H9 (cell line): ENCODE measurements around the gene SDK1. TPM values are rescaled to one million over a fixed set of nuclear protein-coding genes. Genes with fewer than 3 reads are reported as not detected.

Experiments used
- DNase-seq: peaks from one replicate; pipeline ENCODE4 v3.0.0-alpha.2; 2017
- H2AFZ ChIP-seq: one replicate; pipeline ENCODE4 v1.6.1; 2013; ENCODE audit warnings: mild to moderate bottlenecking, low read length, control low read depth, moderate library complexity
- H2AK5ac ChIP-seq: 2 replicates; pipeline ENCODE4 v1.6.1; 2013; ENCODE audit warnings: low read length, control low read depth, mixed read lengths; ENCODE audit not compliant: insufficient read length
- H2BK120ac ChIP-seq: one replicate; pipeline ENCODE4 v1.6.1; 2013; ENCODE audit warnings: low read depth, mild to moderate bottlenecking, low read length, control low read depth, inconsistent platforms; ENCODE audit not compliant: poor library complexity, severe bottlenecking
- H2BK12ac ChIP-seq: 2 replicates; pipeline ENCODE4 v1.6.1; 2013; ENCODE audit warnings: low read length, control low read depth, mixed read lengths, low read depth; ENCODE audit not compliant: insufficient read length
- H2BK15ac ChIP-seq: 2 replicates; pipeline ENCODE4 v1.6.1; 2013; ENCODE audit warnings: low read depth, low read length, control low read depth
- H2BK20ac ChIP-seq: one replicate; pipeline ENCODE4 v1.6.1; 2013; ENCODE audit warnings: low read depth, mild to moderate bottlenecking, low read length, control low read depth, inconsistent platforms; ENCODE audit not compliant: poor library complexity, severe bottlenecking
- H2BK5ac ChIP-seq: 2 replicates; pipeline ENCODE4 v1.6.1; 2013; ENCODE audit warnings: low read length, control low read depth, mixed read lengths; ENCODE audit not compliant: insufficient read length
- H3K14ac ChIP-seq: 2 replicates; pipeline ENCODE4 v1.6.1; 2013; ENCODE audit warnings: low read length, control low read depth; ENCODE audit not compliant: insufficient read depth
- H3K18ac ChIP-seq: 2 replicates; pipeline ENCODE4 v1.6.1; 2013; ENCODE audit warnings: low read depth, mild to moderate bottlenecking, mixed read lengths, low read length, control low read depth; ENCODE audit not compliant: insufficient read length
- H3K23ac ChIP-seq: 2 replicates; pipeline ENCODE4 v1.6.1; 2013; ENCODE audit warnings: low read length, control low read depth, mixed read lengths, low read depth; ENCODE audit not compliant: insufficient read length
- H3K23me2 ChIP-seq: 2 replicates; pipeline ENCODE4 v1.6.1; 2013; ENCODE audit warnings: low read depth, mild to moderate bottlenecking, mixed read lengths, low read length, control low read depth; ENCODE audit not compliant: insufficient read length, poor library complexity, severe bottlenecking
- H3K27ac ChIP-seq: 2 replicates; pipeline ENCODE4 v1.5.1; 2013; ENCODE audit warnings: low read length, control low read depth, mixed read lengths, low read depth; ENCODE audit not compliant: insufficient read length
- H3K27me3 ChIP-seq: 2 replicates; pipeline ENCODE4 v1.6.1; 2013; ENCODE audit warnings: low read length, control low read depth, inconsistent platforms; ENCODE audit not compliant: insufficient read depth
- H3K4ac ChIP-seq: 2 replicates; pipeline ENCODE4 v1.6.1; 2013; ENCODE audit warnings: low read depth, mild to moderate bottlenecking, control low read depth, inconsistent platforms, low read length, moderate library complexity
- H3K4me1 ChIP-seq: 2 replicates; pipeline ENCODE4 v1.6.1; 2013; ENCODE audit warnings: low read length, control low read depth, inconsistent platforms; ENCODE audit not compliant: insufficient read depth
- H3K4me2 ChIP-seq: 2 replicates; pipeline ENCODE4 v1.6.1; 2013; ENCODE audit warnings: low read length, control low read depth, mixed read lengths; ENCODE audit not compliant: insufficient read length, insufficient read depth
- H3K56ac ChIP-seq: 2 replicates; pipeline ENCODE4 v1.6.1; 2013; ENCODE audit warnings: low read depth, mild to moderate bottlenecking, mixed read lengths, low read length, control low read depth; ENCODE audit not compliant: insufficient read length
- H3K79me1 ChIP-seq: 2 replicates; pipeline ENCODE4 v1.6.1; 2013; ENCODE audit warnings: low read depth, mild to moderate bottlenecking, moderate library complexity, low read length, control low read depth, inconsistent platforms; ENCODE audit not compliant: insufficient read depth, poor library complexity, severe bottlenecking
- H3K79me2 ChIP-seq: 2 replicates; pipeline ENCODE4 v1.6.1; 2013; ENCODE audit warnings: low read length, control low read depth, inconsistent platforms; ENCODE audit not compliant: insufficient read depth
- H3K9ac ChIP-seq: 2 replicates; pipeline ENCODE4 v1.6.1; 2013; ENCODE audit warnings: low read length, control low read depth, mixed read lengths; ENCODE audit not compliant: insufficient read length; ENCODE audit errors: extremely low read depth
- H3K9me3 ChIP-seq: one replicate; pipeline ENCODE4 v1.6.1; 2013; ENCODE audit warnings: low read depth, low read length, inconsistent platforms; ENCODE audit not compliant: control insufficient read depth
- H3T11ph ChIP-seq: one replicate; pipeline ENCODE4 v1.6.1; 2013; ENCODE audit warnings: mild to moderate bottlenecking, low read length, control low read depth, inconsistent platforms
- H4K20me1 ChIP-seq: one replicate; pipeline ENCODE4 v1.6.1; 2013; ENCODE audit not compliant: control insufficient read depth, insufficient read length, insufficient read depth
- H4K5ac ChIP-seq: 2 replicates; pipeline ENCODE4 v1.6.1; 2013; ENCODE audit warnings: low read depth, mild to moderate bottlenecking, mixed read lengths, low read length, control low read depth; ENCODE audit not compliant: insufficient read length
- H4K8ac ChIP-seq: replicated peaks from 2 replicates; pipeline ENCODE4 v1.6.1; 2013; ENCODE audit warnings: low read length, control low read depth, mixed read lengths, low read depth; ENCODE audit not compliant: insufficient read length
- H4K91ac ChIP-seq: 2 replicates; pipeline ENCODE4 v1.6.1; 2013; ENCODE audit warnings: low read depth, mild to moderate bottlenecking, moderate library complexity, mixed read lengths, low read length, control low read depth; ENCODE audit not compliant: insufficient read length
- H3K27ac Mint-ChIP-seq, 3 experiments: 2 replicates in 2 of 3; 3 replicates in 1 of 3; pipeline ENCODE4 v1.8.0; 2020 to 2021; ENCODE audit warnings: mixed read lengths in 3 of 3, mild to moderate bottlenecking in 1 of 3, moderate library complexity in 1 of 3
- H3K27me3 Mint-ChIP-seq: 2 replicates; pipeline ENCODE4 v1.8.0; 2021; ENCODE audit warnings: low read depth, mild to moderate bottlenecking, moderate library complexity, mixed read lengths
- H3K36me3 Mint-ChIP-seq, 3 experiments: 2 replicates in 2 of 3; 3 replicates in 1 of 3; pipeline ENCODE4 v1.8.0; 2020 to 2021; ENCODE audit warnings: low read depth in 3 of 3, mixed read lengths in 3 of 3; ENCODE audit not compliant: insufficient read depth in 1 of 3
- H3K4me1 Mint-ChIP-seq, 2 experiments: 2 replicates each; pipeline ENCODE4 v1.8.0; 2020; ENCODE audit warnings: mixed read lengths in 2 of 2
- H3K4me3 Mint-ChIP-seq, 2 experiments: 2 replicates in 1 of 2; 3 replicates in 1 of 2; pipeline ENCODE4 v1.8.0; 2020 to 2021; ENCODE audit warnings: mild to moderate bottlenecking in 2 of 2, mixed read lengths in 2 of 2, moderate library complexity in 1 of 2
- H3K9me3 Mint-ChIP-seq, 2 experiments: 2 replicates in 1 of 2; 3 replicates in 1 of 2; pipeline ENCODE4 v1.8.0; 2020; ENCODE audit warnings: mild to moderate bottlenecking in 2 of 2, mixed read lengths in 2 of 2, moderate library complexity in 1 of 2
- WGBS: extraction: QIAGEN DNeasy Blood & Tissue Kit; methylation state at CpG from one replicate; pipeline ENCODE4 v1.1.7; 2013; ENCODE audit warnings: missing lambda C conversion rate, low lambda C conversion rate, mixed read lengths; ENCODE audit not compliant: insufficient read length; ENCODE audit errors: extremely low coverage; 5-methylcytosine and 5-hydroxymethylcytosine counted together
- total RNA-seq: library from RNA; stranded (reverse); gene quantifications from 2 replicates; pipeline ENCODE4 v1.2.1, GENCODE V29; 2021
- TF ChIP-seq, protein P1 (sequence below): fragments of 200-600 bp; sonication (generic); conservative IDR thresholded peaks from 3 replicates; pipeline ENCODE4 v1.8.0; 2021; ENCODE audit warnings: antibody characterized with exemption, mild to moderate bottlenecking

Gene SDK1
- total RNA-seq, 1 experiment from 2014 or later: 8.7 TPM

- WGBS: no CpG with 5 or more reads among the region's 27 CpGs
- Histone ChIP-seq H3K79me1 (no peaks in the 10 kb centered on the region), H2BK15ac (no peak overlapping the region), H3K27me3 (no peaks in the 10 kb centered on the region), H3K4me2 (no peak overlapping the region), H3K9me3 (no peaks in the 10 kb centered on the region), H2BK20ac (no peak overlapping the region), H4K20me1 (no peaks in the 10 kb centered on the region), H3K27ac (no peak overlapping the region), H2BK120ac (no peak overlapping the region), H2AFZ (no peak overlapping the region), H2AK5ac (no peak overlapping the region), H3K79me2 (no peaks in the 10 kb centered on the region), H2BK12ac (no peak overlapping the region), H3K4ac (no peak overlapping the region; the same call in 1 of the 2 replicates), H4K8ac (no peak overlapping the region), H3K4me1 (no peaks in the 10 kb centered on the region), H3K23ac (no peak overlapping the region), H3T11ph (no peak overlapping the region), H3K23me2 (no peaks in the 10 kb centered on the region), H4K5ac (no peak overlapping the region), H3K14ac (no peak overlapping the region; the same call in 1 of the 2 replicates), H3K18ac (no peak overlapping the region), H3K56ac (no peak overlapping the region), H3K9ac (no peak overlapping the region), H2BK5ac (no peak overlapping the region), H4K91ac (no peak overlapping the region)
- Mint-ChIP-seq H3K4me3 (no peak overlapping the region), H3K27me3 (peaks cover 2% of the 10 kb centered on the region; the same call in 1 of the 2 replicates), H3K27ac (no peak overlapping the region), H3K9me3 (no peaks in the 10 kb centered on the region), H3K4me1 (peaks cover 3% of the 10 kb centered on the region in 2 experiments; a peak in 1 of 4 replicates), H3K36me3 (no peaks in the 10 kb centered on the region; a peak in 1 of 7 replicates)
- TF ChIP-seq, protein P1, sequence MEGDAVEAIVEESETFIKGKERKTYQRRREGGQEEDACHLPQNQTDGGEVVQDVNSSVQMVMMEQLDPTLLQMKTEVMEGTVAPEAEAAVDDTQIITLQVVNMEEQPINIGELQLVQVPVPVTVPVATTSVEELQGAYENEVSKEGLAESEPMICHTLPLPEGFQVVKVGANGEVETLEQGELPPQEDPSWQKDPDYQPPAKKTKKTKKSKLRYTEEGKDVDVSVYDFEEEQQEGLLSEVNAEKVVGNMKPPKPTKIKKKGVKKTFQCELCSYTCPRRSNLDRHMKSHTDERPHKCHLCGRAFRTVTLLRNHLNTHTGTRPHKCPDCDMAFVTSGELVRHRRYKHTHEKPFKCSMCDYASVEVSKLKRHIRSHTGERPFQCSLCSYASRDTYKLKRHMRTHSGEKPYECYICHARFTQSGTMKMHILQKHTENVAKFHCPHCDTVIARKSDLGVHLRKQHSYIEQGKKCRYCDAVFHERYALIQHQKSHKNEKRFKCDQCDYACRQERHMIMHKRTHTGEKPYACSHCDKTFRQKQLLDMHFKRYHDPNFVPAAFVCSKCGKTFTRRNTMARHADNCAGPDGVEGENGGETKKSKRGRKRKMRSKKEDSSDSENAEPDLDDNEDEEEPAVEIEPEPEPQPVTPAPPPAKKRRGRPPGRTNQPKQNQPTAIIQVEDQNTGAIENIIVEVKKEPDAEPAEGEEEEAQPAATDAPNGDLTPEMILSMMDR: no peak
- DNase-seq: no peak
These were observed 857.5 kb downstream of the SDK1 start for GRCh38 chr7:4158441-4159153.
